Transverse colon (tissue), 4 donors: Measurements from ENCODE around the gene WWOX. TPM values are rescaled to one million over a fixed set of nuclear protein-coding genes. Genes with fewer than 3 reads are reported as not detected.
A peak's percentile ranks its signal among the peaks of the same experiment; 100 is the strongest.

Source experiments
- DNase-seq: peaks from one replicate; pipeline ENCODE4 v3.0.0-alpha.2; 2019
- H3K27ac ChIP-seq, 4 donors: fragments of 200-600 bp; sonication (generic); 2 replicates each; pipeline ENCODE4 v1.5.1; 2016 to 2018; ENCODE audit warnings: inconsistent platforms in 4 of 4
- H3K27me3 ChIP-seq: fragments of 200-600 bp; sonication (generic); 2 replicates; pipeline ENCODE4 v1.5.1; 2017; ENCODE audit warnings: inconsistent platforms
- H3K36me3 ChIP-seq, 4 donors: fragments of 200-600 bp; sonication (generic); 2 replicates each; pipeline ENCODE4 v1.5.1; 2017 to 2019; ENCODE audit warnings: inconsistent platforms in 4 of 4
- H3K4me1 ChIP-seq, 4 donors: fragments of 200-600 bp; sonication (generic); 2 replicates each; pipeline ENCODE4 v1.5.1; 2017 to 2020; ENCODE audit warnings: inconsistent platforms in 4 of 4
- H3K4me3 ChIP-seq, 4 donors: fragments of 200-600 bp; sonication (generic); 1 replicate in 1 of 4; 2 replicates in 3 of 4; pipeline versions ENCODE4 v1.5.1 to v1.6.1; 2017 to 2019; ENCODE audit warnings: inconsistent platforms in 4 of 4
- H3K9me3 ChIP-seq, 2 donors: fragments of 200-600 bp; sonication (generic); 2 replicates each; pipeline ENCODE4 v1.5.1; 2017 to 2019; ENCODE audit warnings: inconsistent platforms in 2 of 2
- EP300 ChIP-seq: sonication (generic); formaldehyde crosslinking; IDR thresholded peaks from one replicate; pipeline ENCODE4 v1.6.1; 2017; ENCODE audit warnings: antibody characterized with exemption, low read depth
- POLR2A ChIP-seq: fragments of 450-650 bp; IDR thresholded peaks from one replicate; pipeline ENCODE4 v1.6.1; 2016; ENCODE audit warnings: antibody characterized with exemption, mild to moderate bottlenecking, moderate library complexity
- POLR2AphosphoS5 ChIP-seq, 3 donors: sonication (generic); formaldehyde crosslinking; IDR thresholded peaks; one replicate each; pipeline ENCODE4 v1.6.1; 2016; ENCODE audit warnings: antibody characterized with exemption in 3 of 3
- WGBS, 2 donors: methylation state at CpG; one replicate each; pipeline ENCODE4 v1.1.5; 2018; ENCODE audit warnings: low coverage in 1 of 2; 5-methylcytosine and 5-hydroxymethylcytosine counted together
- in situ Hi-C, 4 donors: fragments of 200-750 bp; cut with MboI; loops; one replicate each; pipeline versions ENCODE4 v1.15.0 to v1.15.1; 2017; ENCODE audit warnings: low sequenced_read_pairs in 3 of 4, low pct_ligation_motif_present in 1 of 4, low pct_unique_long_range_greater_than_20kb in 1 of 4
- intact Hi-C: fragments of 100-400 bp; cut with DNase I; formaldehyde crosslinking; loops from one replicate; pipeline ENCODE4 v1.15.1; 2023; ENCODE audit warnings: low total_unique reads
- total RNA-seq, 4 donors: library from RNA; depleted of rRNA; stranded (reverse); fragments of >200 nt; gene quantifications; one replicate each; pipeline ENCODE4 v1.1.0, GENCODE V29; 2016
- TF ChIP-seq, protein P1 (sequence below), 5 experiments: fragments of 200-600 bp in 3 of 5; fragments of 450-650 bp in 2 of 5; sonication (generic) in 3 of 5; IDR thresholded peaks; 1 replicate in 2 of 5; 2 replicates in 3 of 5; pipeline ENCODE4 v1.5.1; 2016 to 2017; ENCODE audit warnings: antibody characterized with exemption in 5 of 5, inconsistent platforms in 3 of 5, mild to moderate bottlenecking in 2 of 5, moderate library complexity in 1 of 5

Gene WWOX
- total RNA-seq, 4 donors from 2014 or later: 11.2 to 53.8 (median 24.8) TPM

DNA sequence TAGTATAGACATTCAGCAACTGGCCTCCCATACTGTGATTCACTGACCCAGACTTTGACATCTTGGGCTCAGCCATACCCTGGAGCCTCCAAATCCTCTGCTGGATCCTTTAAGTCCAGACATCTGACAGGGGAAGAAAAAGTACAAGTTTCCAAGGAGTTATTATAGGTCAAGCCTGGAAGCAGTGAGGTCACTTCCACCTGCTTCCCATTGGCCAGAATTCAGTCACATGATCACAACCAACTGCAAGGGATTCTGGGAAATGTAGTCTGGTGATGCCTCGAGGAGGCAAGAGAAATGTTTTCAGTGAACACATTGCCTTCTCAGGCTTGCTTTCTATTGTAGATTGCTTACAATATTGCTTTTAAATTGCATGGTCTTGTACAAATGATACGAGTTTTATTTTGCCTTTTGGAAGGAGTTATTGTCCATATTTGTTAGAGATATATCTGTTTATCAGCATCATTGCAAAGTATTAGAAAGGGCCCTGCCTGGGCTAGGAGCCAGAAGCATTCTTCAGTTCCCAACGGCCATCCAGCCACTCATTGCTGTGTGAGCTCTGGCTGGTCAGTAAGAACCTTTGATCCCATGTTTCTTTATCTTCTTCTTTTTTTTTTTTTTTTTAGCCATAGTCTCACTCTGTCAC is 696.9 kb downstream of the WWOX start:
- no peaks in the 10 kb centered on the region for H3K4me1 ChIP-seq
- peak; percentile 33 for DNase-seq
- TF ChIP-seq POLR2A: no peak
- TF ChIP-seq, protein P1, sequence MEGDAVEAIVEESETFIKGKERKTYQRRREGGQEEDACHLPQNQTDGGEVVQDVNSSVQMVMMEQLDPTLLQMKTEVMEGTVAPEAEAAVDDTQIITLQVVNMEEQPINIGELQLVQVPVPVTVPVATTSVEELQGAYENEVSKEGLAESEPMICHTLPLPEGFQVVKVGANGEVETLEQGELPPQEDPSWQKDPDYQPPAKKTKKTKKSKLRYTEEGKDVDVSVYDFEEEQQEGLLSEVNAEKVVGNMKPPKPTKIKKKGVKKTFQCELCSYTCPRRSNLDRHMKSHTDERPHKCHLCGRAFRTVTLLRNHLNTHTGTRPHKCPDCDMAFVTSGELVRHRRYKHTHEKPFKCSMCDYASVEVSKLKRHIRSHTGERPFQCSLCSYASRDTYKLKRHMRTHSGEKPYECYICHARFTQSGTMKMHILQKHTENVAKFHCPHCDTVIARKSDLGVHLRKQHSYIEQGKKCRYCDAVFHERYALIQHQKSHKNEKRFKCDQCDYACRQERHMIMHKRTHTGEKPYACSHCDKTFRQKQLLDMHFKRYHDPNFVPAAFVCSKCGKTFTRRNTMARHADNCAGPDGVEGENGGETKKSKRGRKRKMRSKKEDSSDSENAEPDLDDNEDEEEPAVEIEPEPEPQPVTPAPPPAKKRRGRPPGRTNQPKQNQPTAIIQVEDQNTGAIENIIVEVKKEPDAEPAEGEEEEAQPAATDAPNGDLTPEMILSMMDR (IDR thresholded peaks at IDR 0.05): no peak
- intact Hi-C loops: no loop called here
- no peaks in the 10 kb centered on the region for H3K27me3 ChIP-seq
- H3K4me3 ChIP-seq: no peak overlapping the region
- H3K27ac ChIP-seq: no peak overlapping the region
- in situ Hi-C loops: loop anchor here in 1 of 4 donors (25.0 kb wide), 1 partner anchor 284 kb away; no protein-coding TSS in a partner anchor
- H3K36me3 ChIP-seq: no peaks in the 10 kb centered on the region
- 60 to 74% methylated on average over 2 to 3 of the region's 3 CpGs for WGBS, 2 donors
- H3K9me3 ChIP-seq: no peaks in the 10 kb centered on the region

DNA sequence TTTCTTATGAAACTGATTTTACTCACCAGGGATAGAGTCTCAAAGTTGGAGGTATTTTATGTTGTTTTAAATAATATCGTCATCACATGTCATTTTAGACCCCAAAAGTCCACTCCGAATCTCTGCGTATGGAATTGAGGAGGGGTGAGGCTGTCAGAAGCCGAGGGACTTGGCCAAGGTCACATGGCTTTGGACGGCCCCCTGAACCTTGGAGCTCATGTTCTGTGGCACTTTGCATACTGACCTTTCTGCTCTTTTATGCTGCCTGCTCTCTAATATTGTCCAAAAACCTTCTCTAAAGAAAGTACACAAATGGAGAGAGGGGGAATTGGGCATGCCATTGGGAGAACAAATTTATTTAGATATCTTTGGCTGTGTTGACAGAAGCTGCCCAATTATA is 700.0 kb downstream of the WWOX start:
- TF ChIP-seq, protein P1 (IDR thresholded peaks at IDR 0.05): no peak
- TF ChIP-seq EP300: no peak
- Histone ChIP-seq H3K4me3 (no peak overlapping the region), H3K27ac (no peak overlapping the region), H3K4me1 (no peaks in the 10 kb centered on the region), H3K27me3 (no peaks in the 10 kb centered on the region), H3K36me3 (no peaks in the 10 kb centered on the region), H3K9me3 (no peaks in the 10 kb centered on the region)
- 70 to 100% methylated on average over 1 to 5 of the region's 5 CpGs for WGBS, 2 donors
- in situ Hi-C loops: loop anchor here in 1 of 4 donors (25.0 kb wide), 1 partner anchor 287 kb away; no protein-coding TSS in a partner anchor
- intact Hi-C loops: no loop called here
- DNase-seq: no peak

DNA sequence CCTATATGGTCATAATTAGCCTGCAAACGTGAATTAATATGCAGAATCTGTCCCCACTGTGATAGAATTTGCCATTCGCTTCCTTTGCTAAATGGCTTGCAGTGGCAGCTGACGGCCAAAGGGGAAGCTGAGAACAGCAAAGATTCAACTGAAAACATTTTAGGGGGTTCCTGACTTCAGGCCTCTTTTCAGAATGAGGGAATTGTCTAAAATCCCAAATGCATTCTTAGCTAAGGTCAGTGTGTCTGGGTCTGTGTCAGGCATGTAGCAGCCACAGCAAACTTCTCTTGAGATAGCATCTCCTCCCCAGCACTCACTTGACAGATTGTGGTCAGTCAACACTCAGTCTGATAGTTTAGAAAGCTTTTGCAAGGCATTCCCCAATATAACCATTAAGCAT is 701.1 kb downstream of the WWOX start:
- intact Hi-C loops (no loop called here), in situ Hi-C loops (no loop called here)
- Histone ChIP-seq H3K36me3 (no peaks in the 10 kb centered on the region), H3K27me3 (no peaks in the 10 kb centered on the region), H3K9me3 (no peaks in the 10 kb centered on the region), H3K27ac (no peak overlapping the region), H3K4me3 (no peak overlapping the region), H3K4me1 (no peaks in the 10 kb centered on the region)
- TF ChIP-seq POLR2A (no peak), POLR2AphosphoS5 (IDR thresholded peaks at IDR 0.05) (no peak), EP300 (no peak)
- TF ChIP-seq, protein P1 (IDR thresholded peaks at IDR 0.05): no peak
- DNase-seq: no peak
- 89% methylated on average over 3 of the region's 3 CpGs; no CpG with 5 or more reads in 1 of the 2 donors for WGBS, 2 donors

DNA sequence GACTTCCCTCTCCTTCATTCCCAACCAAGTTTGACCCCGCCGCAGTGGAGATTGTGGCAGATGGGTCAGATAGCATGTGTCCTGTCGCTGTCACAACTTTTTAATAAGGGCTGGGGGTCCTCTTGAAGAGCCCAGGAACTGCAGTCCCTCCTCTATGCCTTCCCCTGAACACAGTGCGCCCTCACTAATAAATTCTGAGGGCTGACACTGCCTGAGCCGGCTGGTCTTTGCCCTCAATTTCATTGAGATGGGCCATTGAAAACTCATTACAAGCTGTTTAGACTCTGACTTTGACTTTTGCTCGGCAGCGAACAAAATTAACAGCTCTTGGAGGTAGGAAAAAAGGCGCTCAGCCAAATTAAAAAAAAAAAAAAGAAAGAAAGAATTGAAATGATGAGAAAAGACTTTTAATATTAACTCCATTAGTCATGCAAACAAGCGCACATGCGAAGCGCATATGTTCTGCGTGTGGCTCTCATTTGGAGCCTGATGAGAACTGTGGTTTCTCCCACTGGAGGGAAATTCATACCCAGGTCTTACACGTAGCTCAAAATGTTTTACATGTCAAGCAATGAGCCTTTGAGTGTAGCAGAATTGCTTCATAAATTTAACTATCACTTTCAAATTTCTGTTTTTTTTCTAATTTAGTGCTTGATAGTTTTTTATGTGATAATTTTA is 704.7 kb downstream of the WWOX start:
- WGBS, 2 donors: 94% methylated on average over 9 to 13 of the region's 13 CpGs
- TF ChIP-seq EP300 (no peak), POLR2AphosphoS5 (IDR thresholded peaks at IDR 0.05) (no peak), POLR2A (no peak)
- TF ChIP-seq, protein P1 (IDR thresholded peaks at IDR 0.05): no peak
- H3K27me3 ChIP-seq: no peaks in the 10 kb centered on the region
- no peaks in the 10 kb centered on the region for H3K9me3 ChIP-seq
- H3K4me1 ChIP-seq: no peaks in the 10 kb centered on the region
- DNase-seq: no peak
- no peaks in the 10 kb centered on the region for H3K36me3 ChIP-seq
- intact Hi-C loops (no loop called here), in situ Hi-C loops (no loop called here)
- H3K4me3 ChIP-seq: no peak overlapping the region
- H3K27ac ChIP-seq: no peak overlapping the region
